Activated CD8-positive, alpha-beta T cell treated with anti-CD3 and anti-CD28 coated beads for 36 hours (primary cell): Measurements from ENCODE around the gene CABP5. TPM values are rescaled to one million over a fixed set of nuclear protein-coding genes. Genes with fewer than 3 reads are reported as not detected.

Source experiments
- total RNA-seq, 2 experiments: library from RNA; stranded (reverse); gene quantifications; one replicate each; pipeline ENCODE4 v1.2.3, GENCODE V29; 2021

Gene CABP5
- total RNA-seq, 2 experiments from 2014 or later = not detected

Other genes with a start within 250 kb of the CABP5 start
- not detected for gene TPRX1, start 239.5 kb downstream of the CABP5 start, total RNA-seq
- not detected for gene CRX, start 222.1 kb downstream of the CABP5 start, total RNA-seq
- gene TPRX2, start 184.8 kb downstream of the CABP5 start, total RNA-seq = not detected
- gene SULT2A1, start 157.8 kb downstream of the CABP5 start, total RNA-seq = not detected
- gene BSPH1, start 51.9 kb downstream of the CABP5 start, total RNA-seq = not detected
- gene ELSPBP1, start 49.4 kb downstream of the CABP5 start, total RNA-seq = not detected
- gene PLA2G4C, start 66.7 kb upstream of the CABP5 start, total RNA-seq = 1 to 10 TPM; 4.2 to 6.8 TPM
- gene LIG1, start 126.3 kb upstream of the CABP5 start, total RNA-seq = 100 to 1,000 TPM; 181 to 188 TPM
- gene ZSWIM9, start 126.6 kb upstream of the CABP5 start, total RNA-seq = 1 to 10 TPM; 8.4 to 9.5 TPM
- gene CARD8, start 211.8 kb upstream of the CABP5 start, total RNA-seq = 100 to 1,000 TPM; 109 TPM
- gene ZNF114, start 226.0 kb upstream of the CABP5 start, total RNA-seq = under 1 TPM; 0.36 TPM